Memory B cell (primary cell): ENCODE results near the gene NFATC1.
A peak's percentile ranks its signal among the peaks of the same experiment; 100 is the strongest.

ENCODE experiments used
- ATAC-seq: fragments of 150-1000 bp; cut with Tn5 transposase; 2 replicates; pipeline ENCODE4 v1.10.0; 2021; ENCODE audit warnings: low read depth, mild to moderate bottlenecking, moderate library complexity
- DNase-seq, 2 donors: peaks; one replicate each; pipeline ENCODE4 v3.0.0; 2022; ENCODE audit warnings: low spot score in 2 of 2
- H3K27ac Mint-ChIP-seq: one replicate; pipeline ENCODE4 v1.8.0; 2022; ENCODE audit warnings: mild to moderate bottlenecking, moderate library complexity, mixed read lengths
- H3K27me3 Mint-ChIP-seq: one replicate; pipeline ENCODE4 v1.8.0; 2022; ENCODE audit warnings: mixed read lengths
- H3K36me3 Mint-ChIP-seq: one replicate; pipeline ENCODE4 v1.8.0; 2022; ENCODE audit warnings: mild to moderate bottlenecking, mixed read lengths
- H3K4me1 Mint-ChIP-seq: one replicate; pipeline ENCODE4 v1.8.0; 2022; ENCODE audit warnings: mixed read lengths
- H3K4me3 Mint-ChIP-seq: one replicate; pipeline ENCODE4 v1.8.0; 2022; ENCODE audit warnings: mild to moderate bottlenecking, moderate library complexity, mixed read lengths
- H3K9me3 Mint-ChIP-seq: one replicate; pipeline ENCODE4 v1.8.0; 2022; ENCODE audit warnings: mixed read lengths

The NFATC1 gene

DNA sequence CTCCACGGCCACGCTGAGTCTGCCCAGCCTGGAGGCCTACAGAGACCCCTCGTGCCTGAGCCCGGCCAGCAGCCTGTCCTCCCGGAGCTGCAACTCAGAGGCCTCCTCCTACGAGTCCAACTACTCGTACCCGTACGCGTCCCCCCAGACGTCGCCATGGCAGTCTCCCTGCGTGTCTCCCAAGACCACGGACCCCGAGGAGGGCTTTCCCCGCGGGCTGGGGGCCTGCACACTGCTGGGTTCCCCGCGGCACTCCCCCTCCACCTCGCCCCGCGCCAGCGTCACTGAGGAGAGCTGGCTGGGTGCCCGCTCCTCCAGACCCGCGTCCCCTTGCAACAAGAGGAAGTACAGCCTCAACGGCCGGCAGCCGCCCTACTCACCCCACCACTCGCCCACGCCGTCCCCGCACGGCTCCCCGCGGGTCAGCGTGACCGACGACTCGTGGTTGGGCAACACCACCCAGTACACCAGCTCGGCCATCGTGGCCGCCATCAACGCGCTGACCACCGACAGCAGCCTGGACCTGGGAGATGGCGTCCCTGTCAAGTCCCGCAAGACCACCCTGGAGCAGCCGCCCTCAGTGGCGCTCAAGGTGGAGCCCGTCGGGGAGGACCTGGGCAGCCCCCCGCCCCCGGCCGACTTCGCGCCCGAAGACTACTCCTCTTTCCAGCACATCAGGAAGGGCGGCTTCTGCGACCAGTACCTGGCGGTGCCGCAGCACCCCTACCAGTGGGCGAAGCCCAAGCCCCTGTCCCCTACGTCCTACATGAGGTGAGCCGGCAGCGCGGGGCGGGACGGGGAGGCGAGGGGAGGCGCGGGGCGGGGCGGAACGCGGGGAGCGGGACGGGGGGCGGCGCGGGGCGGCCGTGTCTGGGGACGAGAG is 15.2 kb downstream of the NFATC1 start:
- DNase-seq = no peak
- Mint-ChIP-seq H3K36me3 (peaks cover 25% of the 10 kb centered on the region), H3K4me3 (no peak overlapping the region), H3K27ac (no peak overlapping the region), H3K4me1 (peaks cover 16% of the 10 kb centered on the region), H3K9me3 (no peaks in the 10 kb centered on the region), H3K27me3 (no peaks in the 10 kb centered on the region)
- ATAC-seq = no peak

DNA sequence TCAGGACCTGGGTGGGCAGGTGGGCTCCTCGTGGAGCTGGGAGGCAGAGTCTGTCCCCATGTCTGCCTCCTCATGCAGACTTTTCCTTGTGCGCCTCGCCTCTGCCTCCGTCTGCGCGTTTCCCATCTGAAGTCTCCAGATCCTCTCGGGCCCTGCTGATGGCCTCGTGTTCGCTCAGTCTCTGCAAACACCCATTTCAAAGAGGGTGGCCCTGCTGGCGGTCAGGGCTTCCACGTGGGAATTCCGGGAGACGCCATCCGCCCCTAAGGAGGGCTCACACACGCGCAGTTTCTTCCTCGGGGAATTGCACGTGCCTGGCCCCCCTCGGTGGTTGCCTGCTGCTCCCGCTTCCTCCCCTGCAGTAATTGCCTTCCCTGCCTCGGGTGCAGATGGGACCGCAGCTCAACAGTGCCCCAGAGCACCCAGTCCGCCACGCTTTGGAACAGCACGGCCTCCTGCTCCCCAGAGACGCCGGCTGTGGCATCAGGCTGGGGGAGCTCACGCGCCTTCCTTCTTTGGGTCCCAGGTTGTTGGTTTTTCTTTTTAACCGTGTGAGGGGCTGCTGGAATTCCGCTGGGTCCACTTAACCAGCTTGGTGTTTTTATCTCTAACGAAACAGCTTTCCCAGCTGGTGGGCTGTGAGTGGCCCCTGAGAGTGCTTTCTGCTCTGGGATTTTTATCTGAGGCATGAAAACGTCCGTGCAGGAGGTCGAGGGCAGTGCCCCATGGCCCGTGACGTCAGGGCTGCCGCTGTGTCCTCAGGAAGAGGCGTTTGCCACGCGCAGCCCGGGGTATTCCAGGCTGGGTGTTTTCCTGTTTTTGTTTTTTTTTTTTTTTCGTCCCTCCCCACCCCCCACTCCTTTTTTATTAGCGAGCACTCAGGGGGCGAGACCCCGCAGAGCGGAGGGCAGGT is 16.1 kb downstream of the NFATC1 start:
- Mint-ChIP-seq H3K36me3 (peaks cover 25% of the 10 kb centered on the region), H3K4me3 (no peak overlapping the region), H3K4me1 (peaks cover 15% of the 10 kb centered on the region), H3K27ac (peak overlapping the region; percentile 29), H3K27me3 (no peaks in the 10 kb centered on the region), H3K9me3 (no peaks in the 10 kb centered on the region)
- DNase-seq (no peak), ATAC-seq (no peak)

DNA sequence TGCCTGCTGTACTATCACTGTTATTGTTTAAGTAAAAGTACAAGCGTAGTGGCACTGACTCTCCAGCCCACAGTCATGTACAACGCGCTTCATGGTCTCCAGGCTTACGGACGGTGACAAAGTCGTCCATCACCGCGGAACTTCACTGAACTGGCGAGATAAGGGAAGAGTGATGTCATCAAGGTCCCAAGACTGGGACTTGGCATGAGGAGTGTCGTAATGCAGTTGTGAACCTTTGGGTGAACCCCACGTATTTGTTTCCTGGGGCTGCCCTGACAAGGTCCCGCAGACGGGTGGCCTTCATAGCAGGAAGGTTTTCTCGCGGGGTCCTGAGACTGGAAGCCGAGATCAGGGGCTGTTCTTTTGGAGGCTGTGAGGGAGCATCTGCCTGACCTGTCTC is 17.3 kb downstream of the NFATC1 start:
- Mint-ChIP-seq H3K9me3 (no peaks in the 10 kb centered on the region), H3K4me3 (no peak overlapping the region), H3K27ac (peak overlapping the region; percentile 29), H3K36me3 (peaks cover 22% of the 10 kb centered on the region), H3K4me1 (peaks cover 16% of the 10 kb centered on the region), H3K27me3 (no peaks in the 10 kb centered on the region)
- no peak for DNase-seq
- no peak for ATAC-seq

DNA sequence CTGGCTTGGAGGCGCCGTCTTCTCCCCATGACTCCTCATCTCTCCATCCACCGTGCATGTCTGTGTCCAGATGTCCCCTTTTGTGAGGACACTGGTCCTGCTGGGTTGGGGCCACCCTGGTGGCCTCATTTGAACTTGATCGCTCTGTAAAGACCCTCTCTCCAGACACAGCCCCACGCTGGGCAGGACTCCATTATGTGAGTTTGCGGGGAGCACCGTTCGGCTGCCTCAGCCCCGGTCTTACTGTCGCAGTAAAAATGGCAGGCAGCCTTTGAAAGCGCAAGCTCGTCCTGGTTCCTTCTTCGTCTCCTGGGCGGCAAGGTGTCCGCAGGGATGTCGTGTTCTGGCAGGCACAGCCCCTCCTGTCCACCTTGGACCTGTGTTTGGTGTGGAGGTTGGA is 17.7 kb downstream of the NFATC1 start:
- H3K27me3 Mint-ChIP-seq = no peaks in the 10 kb centered on the region
- no peak overlapping the region for H3K4me3 Mint-ChIP-seq
- H3K36me3 Mint-ChIP-seq = peaks cover 22% of the 10 kb centered on the region
- DNase-seq (no peak), ATAC-seq (no peak)
- H3K9me3 Mint-ChIP-seq = no peaks in the 10 kb centered on the region
- peak overlapping the region; percentile 29 for H3K27ac Mint-ChIP-seq
- peaks cover 16% of the 10 kb centered on the region for H3K4me1 Mint-ChIP-seq

DNA sequence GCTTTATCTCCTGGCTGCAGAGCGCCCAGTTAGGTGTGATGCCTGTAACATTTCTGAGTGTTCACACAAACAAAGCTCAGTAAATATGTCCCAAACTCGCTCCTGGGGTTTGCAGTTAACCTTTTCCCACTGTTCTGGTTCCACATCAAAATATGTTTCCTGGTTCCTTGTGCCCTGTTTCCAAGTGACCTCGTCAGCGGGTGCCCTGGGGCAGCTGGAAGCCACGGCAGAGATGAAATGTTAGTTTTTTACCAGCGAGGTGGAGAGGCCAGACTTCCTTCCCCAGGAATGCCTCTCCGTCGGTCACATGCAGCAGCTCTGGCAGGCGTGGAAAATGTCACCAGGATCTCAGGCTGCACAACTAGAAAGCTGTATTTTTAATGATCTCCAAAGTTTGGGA is 18.2 kb downstream of the NFATC1 start:
- DNase-seq (no peak), ATAC-seq (no peak)
- peak overlapping the region; percentile 64 for H3K27ac Mint-ChIP-seq
- H3K4me3 Mint-ChIP-seq = no peak overlapping the region
- no peaks in the 10 kb centered on the region for H3K27me3 Mint-ChIP-seq
- peaks cover 22% of the 10 kb centered on the region for H3K36me3 Mint-ChIP-seq
- H3K4me1 Mint-ChIP-seq = peaks cover 16% of the 10 kb centered on the region
- H3K9me3 Mint-ChIP-seq = no peaks in the 10 kb centered on the region

DNA sequence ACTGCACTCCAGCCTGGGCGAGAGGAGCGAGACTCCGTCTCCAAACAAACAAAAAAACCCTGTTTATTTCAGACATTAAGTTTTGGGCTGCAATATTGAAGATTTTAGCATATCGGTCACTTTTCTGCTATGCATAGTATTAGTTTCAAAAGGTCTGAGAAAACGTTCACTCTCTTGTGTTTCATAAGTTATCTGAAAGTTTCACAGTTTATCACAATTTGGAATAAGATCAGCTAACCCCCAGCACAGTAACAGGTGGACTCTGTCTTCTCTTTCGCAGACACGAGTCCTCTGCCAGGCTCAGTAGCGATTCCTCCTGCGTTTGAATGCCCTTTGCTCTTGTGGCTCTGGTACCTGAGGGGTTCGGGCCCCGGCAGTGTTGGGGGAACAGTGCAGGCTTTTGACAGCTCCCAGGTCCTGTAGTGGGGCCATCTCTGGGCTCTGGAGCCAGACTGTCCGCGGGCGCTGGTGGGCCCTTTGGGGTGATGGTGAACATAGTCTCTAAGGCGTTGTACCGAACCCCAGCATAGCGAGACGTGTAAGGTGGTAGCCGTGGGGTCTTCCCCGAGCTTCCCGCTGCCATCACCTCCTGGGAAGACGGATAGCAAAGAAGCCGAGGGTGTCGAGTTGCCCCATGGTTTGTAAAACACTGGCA is 20.4 kb downstream of the NFATC1 start:
- no peak overlapping the region for H3K27ac Mint-ChIP-seq

DNA sequence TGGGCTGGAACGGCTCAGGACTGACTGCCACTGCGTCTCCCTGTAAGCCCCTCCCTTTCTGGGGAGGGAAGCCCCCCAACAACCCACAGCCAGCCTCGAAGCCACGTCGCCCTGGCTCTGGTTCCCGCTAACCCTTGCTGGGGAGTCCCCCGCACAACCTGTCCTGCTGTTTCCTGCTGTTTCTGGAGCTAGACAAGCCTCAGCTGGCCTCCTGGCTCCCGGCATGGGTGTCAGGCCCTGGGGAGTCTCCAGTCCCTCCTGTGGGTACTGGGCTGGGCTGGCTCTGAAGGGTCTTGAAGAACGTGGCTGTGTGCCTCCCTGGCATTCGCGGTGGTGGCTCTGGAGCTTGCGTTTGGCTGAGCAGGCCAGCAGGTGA is 20.9 kb downstream of the NFATC1 start:
- ATAC-seq (no peak), DNase-seq (no peak)
- H3K4me3 Mint-ChIP-seq = no peak overlapping the region
- peaks cover 27% of the 10 kb centered on the region for H3K4me1 Mint-ChIP-seq
- peaks cover 26% of the 10 kb centered on the region for H3K36me3 Mint-ChIP-seq
- no peaks in the 10 kb centered on the region for H3K27me3 Mint-ChIP-seq
- H3K9me3 Mint-ChIP-seq = no peaks in the 10 kb centered on the region
- peak overlapping the region; percentile 91 for H3K27ac Mint-ChIP-seq

More for the DNA sequence above, 20.4 kb downstream of the NFATC1 start:
- peaks cover 27% of the 10 kb centered on the region for H3K4me1 Mint-ChIP-seq
- H3K36me3 Mint-ChIP-seq = peaks cover 28% of the 10 kb centered on the region
- ATAC-seq (no peak), DNase-seq (no peak)
- no peak overlapping the region for H3K4me3 Mint-ChIP-seq
- H3K9me3 Mint-ChIP-seq = no peaks in the 10 kb centered on the region
- no peaks in the 10 kb centered on the region for H3K27me3 Mint-ChIP-seq

DNA sequence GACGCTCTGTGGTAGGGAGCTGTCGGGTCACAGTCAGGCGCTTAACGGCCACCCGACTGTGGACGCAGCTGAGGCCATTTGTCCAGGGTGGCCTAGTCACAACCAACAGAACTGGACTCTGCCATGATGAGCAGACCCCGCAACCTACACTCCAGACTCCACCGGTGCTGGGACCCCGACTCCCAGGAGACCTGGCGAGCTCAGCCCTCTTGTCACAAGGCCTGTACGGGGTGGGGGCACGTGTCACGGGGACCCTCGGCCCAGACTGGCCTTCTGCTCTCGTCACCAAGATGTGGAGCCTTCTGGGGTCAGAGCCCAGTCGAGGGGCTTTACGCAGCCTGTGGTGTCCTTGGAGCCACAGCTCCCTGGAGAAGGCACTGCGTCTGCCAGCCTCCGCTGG is 22.5 kb downstream of the NFATC1 start:
- ATAC-seq (no peak), DNase-seq (no peak)
- Mint-ChIP-seq H3K9me3 (no peaks in the 10 kb centered on the region), H3K4me1 (peaks cover 28% of the 10 kb centered on the region), H3K4me3 (no peak overlapping the region), H3K36me3 (peaks cover 26% of the 10 kb centered on the region), H3K27ac (peak overlapping the region; percentile 62), H3K27me3 (no peaks in the 10 kb centered on the region)

DNA sequence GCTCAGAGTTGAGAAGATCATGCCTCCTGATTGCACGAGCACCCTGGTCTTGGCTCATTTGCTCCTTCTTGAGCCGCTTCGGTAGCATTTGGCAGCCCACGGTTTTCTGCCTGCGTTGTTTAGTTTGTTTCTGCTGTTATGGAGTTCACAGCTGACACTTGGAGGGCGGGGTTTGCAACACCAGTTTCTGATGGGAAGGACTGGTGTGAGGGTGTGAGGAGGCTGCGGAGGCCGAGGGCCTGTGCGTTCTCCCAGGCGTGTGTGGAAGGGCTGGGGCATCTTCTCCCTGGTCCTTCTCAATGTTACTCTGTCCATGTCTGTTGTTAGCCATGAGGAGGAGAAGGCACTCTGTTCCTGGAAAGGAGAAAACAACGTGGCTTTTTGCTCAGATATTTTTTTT is 22.9 kb downstream of the NFATC1 start:
- Mint-ChIP-seq H3K27ac (no peak overlapping the region), H3K36me3 (peaks cover 24% of the 10 kb centered on the region), H3K27me3 (no peaks in the 10 kb centered on the region), H3K9me3 (no peaks in the 10 kb centered on the region), H3K4me1 (peaks cover 28% of the 10 kb centered on the region), H3K4me3 (no peak overlapping the region)
- no peak for ATAC-seq
- no peak for DNase-seq

DNA sequence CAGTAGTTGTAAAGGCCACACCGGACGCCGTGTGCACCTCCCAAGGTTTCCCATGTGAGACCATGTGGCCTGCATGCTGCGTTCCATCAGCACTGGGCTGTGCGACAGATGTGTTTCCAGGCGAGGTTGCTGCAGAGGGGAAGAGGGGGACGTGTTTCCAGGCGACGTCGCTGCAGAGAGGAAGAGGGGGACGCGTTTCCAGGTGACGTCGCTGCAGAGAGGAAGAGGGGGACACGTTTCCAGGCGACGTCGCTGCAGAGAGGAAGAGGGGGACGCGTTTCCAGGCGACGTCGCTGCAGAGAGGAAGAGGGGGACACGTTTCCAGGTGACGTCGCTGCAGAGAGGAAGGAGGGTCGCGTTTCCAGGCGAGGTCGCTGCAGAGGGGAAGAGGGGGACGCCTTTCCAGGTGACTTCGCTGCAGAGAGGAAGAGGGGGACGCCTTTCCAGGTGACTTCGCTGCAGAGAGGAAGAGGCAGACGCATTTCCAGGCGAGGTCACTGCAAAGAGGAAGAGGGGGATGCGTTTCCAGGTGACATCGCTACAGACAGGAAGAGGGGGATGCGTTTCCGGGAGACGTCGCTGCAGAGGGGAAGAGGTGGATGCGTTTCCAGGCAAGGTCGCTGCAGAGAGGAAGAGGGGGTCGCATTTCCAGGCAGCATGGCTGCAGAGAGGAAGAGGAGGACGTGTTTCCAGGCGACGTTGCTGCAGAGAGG is 24.5 kb downstream of the NFATC1 start:
- DNase-seq (no peak), ATAC-seq (no peak)
- no peaks in the 10 kb centered on the region for H3K27me3 Mint-ChIP-seq
- no peaks in the 10 kb centered on the region for H3K9me3 Mint-ChIP-seq
- H3K27ac Mint-ChIP-seq = peak overlapping the region; percentile 49
- peak overlapping the region; percentile 12 for H3K4me3 Mint-ChIP-seq
- peaks cover 30% of the 10 kb centered on the region for H3K4me1 Mint-ChIP-seq
- H3K36me3 Mint-ChIP-seq = peaks cover 26% of the 10 kb centered on the region

DNA sequence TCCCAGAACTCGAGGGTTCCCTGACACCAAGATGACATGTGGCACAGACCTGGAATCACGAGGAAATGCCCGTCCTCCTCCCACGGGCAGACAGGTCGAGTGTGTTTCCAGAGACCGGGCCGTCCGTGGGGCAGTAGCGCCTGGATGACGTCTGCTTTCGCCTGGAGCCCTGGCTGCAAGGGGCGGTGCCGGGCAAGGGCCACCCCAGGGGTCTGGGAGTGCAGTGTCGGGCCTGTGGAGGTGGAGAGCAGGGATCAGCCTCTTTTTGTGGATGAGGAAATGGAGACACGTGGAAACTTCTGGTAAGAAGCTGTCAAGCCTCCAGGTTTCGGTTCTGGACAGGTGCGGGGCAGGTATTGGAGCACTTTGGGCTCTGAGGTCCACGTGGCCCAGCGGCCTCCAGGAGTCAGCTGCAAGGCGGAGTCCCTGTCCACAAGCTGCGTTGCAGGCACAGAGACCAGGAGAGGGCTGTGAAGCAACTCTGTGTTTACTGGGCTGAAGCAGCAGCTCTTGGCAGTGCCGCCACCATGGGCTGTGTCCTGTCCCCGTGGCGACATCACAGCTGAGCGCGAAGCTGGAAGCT is 25.6 kb downstream of the NFATC1 start:
- Mint-ChIP-seq H3K9me3 (no peaks in the 10 kb centered on the region), H3K4me3 (no peak overlapping the region), H3K36me3 (peaks cover 30% of the 10 kb centered on the region), H3K27me3 (no peaks in the 10 kb centered on the region), H3K4me1 (peaks cover 30% of the 10 kb centered on the region), H3K27ac (no peak overlapping the region)
- ATAC-seq (no peak), DNase-seq (no peak)

DNA sequence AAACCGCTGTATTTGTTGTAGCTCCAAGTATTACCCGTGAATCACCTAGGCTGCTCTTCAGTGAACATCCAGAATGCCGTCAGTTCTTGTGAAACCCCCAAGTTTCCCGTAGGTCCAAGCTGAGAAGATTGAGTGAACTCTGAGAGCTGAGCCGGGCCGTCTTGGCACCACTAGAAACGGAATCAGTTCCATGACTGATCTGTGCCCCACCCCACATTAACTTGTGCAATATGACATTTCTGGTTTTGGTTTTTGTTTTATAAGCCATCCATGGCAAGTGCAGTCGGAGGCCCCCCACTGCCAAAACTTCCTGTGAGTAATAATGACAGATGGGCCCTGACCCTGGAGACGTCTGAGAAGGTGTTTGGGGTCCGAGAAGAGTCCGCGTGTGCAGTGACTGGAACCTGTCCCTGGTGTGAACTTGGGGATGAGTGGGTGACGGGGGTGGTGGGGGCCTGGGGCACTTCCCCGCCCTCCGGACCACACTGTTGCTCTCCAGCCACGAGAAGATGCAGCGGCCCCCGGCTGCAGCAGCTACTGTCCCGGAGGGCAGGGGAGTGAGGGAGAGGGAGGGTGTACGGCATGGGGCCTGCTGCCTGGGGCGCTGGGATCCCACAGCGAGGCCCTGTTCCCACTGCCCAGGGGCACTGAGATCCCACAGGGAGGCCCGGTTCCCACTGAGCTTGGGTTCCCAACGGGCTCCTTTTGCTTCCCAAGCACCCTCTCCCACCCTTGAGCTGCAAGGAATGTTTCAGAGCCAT is 26.5 kb downstream of the NFATC1 start:
- H3K4me3 Mint-ChIP-seq = peak overlapping the region; percentile 46

DNA sequence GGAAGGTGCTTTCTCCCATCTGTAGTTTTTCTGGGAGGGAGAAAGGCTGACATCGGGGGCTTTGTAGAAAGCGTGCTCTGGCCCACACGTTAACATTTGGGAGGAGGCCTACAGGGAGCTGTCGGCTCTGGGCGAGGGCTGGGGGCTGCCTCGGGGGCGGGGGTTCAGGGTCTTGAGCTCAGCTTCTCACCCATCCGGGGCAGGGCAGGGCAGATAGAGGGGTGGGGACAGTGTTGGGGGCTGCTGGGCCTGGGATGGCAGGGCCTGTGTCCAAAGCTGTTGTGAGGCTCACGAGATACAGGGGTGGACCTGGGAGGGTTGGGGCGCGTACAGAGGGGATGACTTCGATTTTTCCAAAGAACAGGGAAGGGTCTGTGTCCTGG is 27.0 kb downstream of the NFATC1 start:
- Mint-ChIP-seq H3K36me3 (peaks cover 25% of the 10 kb centered on the region), H3K4me1 (peaks cover 27% of the 10 kb centered on the region), H3K27ac (no peak overlapping the region), H3K4me3 (no peak overlapping the region), H3K27me3 (no peaks in the 10 kb centered on the region), H3K9me3 (no peaks in the 10 kb centered on the region)
- no peak for ATAC-seq
- DNase-seq = no peak

More for the DNA sequence above, 26.5 kb downstream of the NFATC1 start:
- H3K4me1 Mint-ChIP-seq = peaks cover 27% of the 10 kb centered on the region
- DNase-seq (no peak), ATAC-seq (peak; percentile 46)
- peaks cover 25% of the 10 kb centered on the region for H3K36me3 Mint-ChIP-seq
- H3K9me3 Mint-ChIP-seq = no peaks in the 10 kb centered on the region
- peak overlapping the region; percentile 82 for H3K27ac Mint-ChIP-seq
- no peaks in the 10 kb centered on the region for H3K27me3 Mint-ChIP-seq
